Osteoblast (primary cell): ENCODE results near the gene TECTB. TPM values are rescaled to one million over a fixed set of nuclear protein-coding genes. Genes with fewer than 3 reads are reported as not detected.
"Not testable (repeated sequence)": the region's sequence is repeated elsewhere in the genome, so short reads cannot be mapped to it uniquely, and the experiment has no call there.

Experiments
- DNase-seq: peaks from one replicate; pipeline ENCODE4 v3.0.0; 2011; ENCODE audit warnings: low spot score, mixed read lengths; ENCODE audit not compliant: insufficient read length; ENCODE audit errors: missing footprints
- H2AFZ ChIP-seq: 2 replicates; pipeline ENCODE4 v1.6.0; 2011; ENCODE audit warnings: mild to moderate bottlenecking, low read length
- H3K27ac ChIP-seq: 2 replicates; pipeline ENCODE4 v1.5.1; 2011; ENCODE audit warnings: mild to moderate bottlenecking, low read depth, low read length, moderate library complexity
- H3K27me3 ChIP-seq: 2 replicates; pipeline ENCODE4 v1.6.0; 2012; ENCODE audit warnings: mild to moderate bottlenecking, control low read depth, inconsistent platforms, low read length, moderate library complexity; ENCODE audit not compliant: insufficient read depth
- H3K36me3 ChIP-seq: 2 replicates; pipeline ENCODE4 v1.5.1; 2011; ENCODE audit warnings: mild to moderate bottlenecking, low read length, control low read depth, moderate library complexity; ENCODE audit not compliant: insufficient read depth
- H3K4me1 ChIP-seq: 2 replicates; pipeline ENCODE4 v1.5.1; 2011; ENCODE audit warnings: mild to moderate bottlenecking, low read length, control low read depth, moderate library complexity; ENCODE audit not compliant: insufficient read depth
- H3K4me2 ChIP-seq: 2 replicates; pipeline ENCODE4 v1.6.0; 2011; ENCODE audit warnings: mild to moderate bottlenecking, low read length; ENCODE audit not compliant: insufficient read depth
- H3K4me3 ChIP-seq: fragments of 200-600 bp; sonication (generic); 3 replicates; pipeline ENCODE4 v1.5.1; 2012; ENCODE audit warnings: mild to moderate bottlenecking, low read length, inconsistent platforms; ENCODE audit not compliant: insufficient read depth
- H3K79me2 ChIP-seq: 2 replicates; pipeline ENCODE4 v1.6.0; 2012; ENCODE audit warnings: mild to moderate bottlenecking, low read length, control low read depth, inconsistent platforms; ENCODE audit not compliant: insufficient read depth
- H3K9me3 ChIP-seq: 2 replicates; pipeline ENCODE4 v1.5.1; 2011; ENCODE audit warnings: low read depth, low read length, control low read depth
- H4K20me1 ChIP-seq: 2 replicates; pipeline ENCODE4 v1.6.0; 2012; ENCODE audit warnings: mild to moderate bottlenecking, low read length, control low read depth; ENCODE audit not compliant: insufficient read depth
- CTCF ChIP-seq: IDR thresholded peaks from 2 replicates; pipeline ENCODE4 v1.5.1; 2011; ENCODE audit warnings: mild to moderate bottlenecking, low read depth, low read length, moderate library complexity; ENCODE audit errors: extremely low read depth
- total RNA-seq: library from RNA; depleted of rRNA; stranded (reverse); fragments of >200 nt; gene quantifications from 2 replicates; pipeline ENCODE4 v1.2.3, GENCODE V29; 2012

The TECTB gene
- total RNA-seq, 1 donor, result not detected

GRCh38 chr10:112249722-112250121 is 33.5 kb upstream of the TECTB start:
- Histone ChIP-seq H3K4me3 (no peak overlapping the region), H3K27ac (no peak overlapping the region), H2AFZ (no peak overlapping the region), H3K4me2 (no peak overlapping the region), H4K20me1 (no peaks in the 10 kb centered on the region), H3K4me1 (no peaks in the 10 kb centered on the region), H3K27me3 (no peaks in the 10 kb centered on the region), H3K9me3 (peaks cover 3% of the 10 kb centered on the region), H3K36me3 (no peaks in the 10 kb centered on the region), H3K79me2 (no peaks in the 10 kb centered on the region)
- no peak for DNase-seq
- no peak for TF ChIP-seq CTCF

- peaks cover 3% of the 10 kb centered on the region for H3K9me3 ChIP-seq
- H3K27me3 ChIP-seq, result no peaks in the 10 kb centered on the region
- no peak overlapping the region for H2AFZ ChIP-seq
- no peak overlapping the region for H3K4me2 ChIP-seq
- H3K79me2 ChIP-seq, result no peaks in the 10 kb centered on the region
- H3K4me3 ChIP-seq, result no peak overlapping the region
- no peak for DNase-seq
- H4K20me1 ChIP-seq, result no peaks in the 10 kb centered on the region
- no peaks in the 10 kb centered on the region for H3K4me1 ChIP-seq
- H3K36me3 ChIP-seq, result no peaks in the 10 kb centered on the region
- no peak for TF ChIP-seq CTCF
- H3K27ac ChIP-seq, result no peak overlapping the region
Observed at GRCh38 chr10:112250555-112250954, 32.6 kb upstream of the TECTB start.

GRCh38 chr10:112251238-112251637 is 32.0 kb upstream of the TECTB start:
- H3K4me1 ChIP-seq, H3K36me3 ChIP-seq, DNase-seq, H3K4me3 ChIP-seq, H3K4me2 ChIP-seq, H3K27me3 ChIP-seq, H4K20me1 ChIP-seq, H3K79me2 ChIP-seq, H3K9me3 ChIP-seq, H3K27ac ChIP-seq, H2AFZ ChIP-seq: not testable (repeated sequence)

GRCh38 chr10:112258407-112258806 is 24.8 kb upstream of the TECTB start:
- no peaks in the 10 kb centered on the region for H3K79me2 ChIP-seq
- no peak overlapping the region for H3K4me2 ChIP-seq
- no peak for TF ChIP-seq CTCF
- no peak for DNase-seq
- no peaks in the 10 kb centered on the region for H4K20me1 ChIP-seq
- H3K4me3 ChIP-seq, result no peak overlapping the region
- H3K27ac ChIP-seq, result no peak overlapping the region
- H3K36me3 ChIP-seq, result no peaks in the 10 kb centered on the region
- H3K27me3 ChIP-seq, result no peaks in the 10 kb centered on the region
- H3K9me3 ChIP-seq, result no peaks in the 10 kb centered on the region
- H3K4me1 ChIP-seq, result peaks cover 23% of the 10 kb centered on the region
- no peak overlapping the region for H2AFZ ChIP-seq
